ENCODE data around the gene CDK14.

The CDK14 gene

DNA sequence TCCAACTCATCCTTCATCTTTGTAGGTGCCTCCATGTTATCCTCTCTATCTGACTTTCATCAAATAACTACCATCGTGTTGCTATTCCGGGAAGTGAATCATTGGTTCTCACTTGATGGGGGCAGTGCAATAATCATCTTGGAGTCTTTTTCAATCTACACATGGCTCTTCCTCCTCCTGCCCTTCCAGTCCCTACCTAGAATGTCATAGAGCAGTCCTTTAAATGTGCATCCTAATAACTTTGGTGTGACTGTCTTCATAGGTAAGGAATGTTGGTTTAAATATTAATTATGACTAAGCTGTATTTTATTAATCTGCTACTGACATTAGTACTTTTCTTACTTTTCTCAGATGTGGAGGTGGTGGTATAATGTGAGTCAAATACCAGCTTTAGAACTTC lies 8.4 kb upstream of the CDK14 start:
- Mint-ChIP-seq H3K27ac (no peak overlapping the region), H3K36me3 (no peaks in the 10 kb centered on the region), H3K4me1 (no peaks in the 10 kb centered on the region), H3K9me3 (no peaks in the 10 kb centered on the region), H3K4me3 (no peak overlapping the region), H3K27me3 (peaks cover 4% of the 10 kb centered on the region)

DNA sequence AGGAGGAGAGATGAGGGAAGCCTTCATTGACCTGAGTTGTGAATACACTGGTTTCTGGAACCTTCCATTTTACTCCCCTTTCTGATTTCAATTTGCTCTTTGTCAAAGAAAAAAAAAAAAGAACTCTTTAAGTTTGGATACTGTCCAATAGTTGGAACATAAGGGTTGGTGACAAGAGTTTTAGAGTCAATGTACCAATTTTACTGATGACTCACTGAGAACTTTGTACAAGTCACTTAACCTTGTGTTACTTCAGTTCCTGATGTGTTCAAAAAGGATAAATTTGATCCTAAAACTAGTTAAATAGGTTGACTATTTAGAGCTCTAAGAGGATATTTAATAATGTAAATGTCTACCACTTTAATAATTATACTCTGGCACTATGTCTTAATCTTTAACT lies 4.1 kb upstream of the CDK14 start:
- Mint-ChIP-seq H3K9me3 (no peaks in the 10 kb centered on the region), H3K4me3 (no peak overlapping the region), H3K27ac (no peak overlapping the region), H3K36me3 (no peaks in the 10 kb centered on the region), H3K27me3 (peaks cover 24% of the 10 kb centered on the region), H3K4me1 (peaks cover 3% of the 10 kb centered on the region)

DNA sequence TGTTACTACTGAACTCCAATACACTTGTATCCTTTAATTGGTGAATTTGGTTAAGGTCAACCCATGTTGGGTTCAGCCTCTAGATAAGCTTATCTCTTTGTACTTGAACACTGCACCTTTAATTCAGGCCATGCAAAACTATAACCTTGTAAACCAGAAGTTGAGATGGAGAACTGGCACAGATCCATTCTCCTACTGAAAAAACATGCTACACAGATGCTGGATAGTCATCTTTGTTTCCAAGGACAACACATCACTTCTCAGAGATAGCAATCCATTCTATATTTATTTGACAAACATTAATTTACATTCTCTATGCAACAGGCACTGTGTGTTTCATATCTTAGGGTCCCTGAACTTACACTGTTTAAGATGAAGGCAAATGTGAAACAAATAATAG lies 2.9 kb upstream of the CDK14 start:
- Mint-ChIP-seq H3K27me3 (peaks cover 32% of the 10 kb centered on the region), H3K27ac (no peak overlapping the region), H3K36me3 (no peaks in the 10 kb centered on the region), H3K9me3 (no peaks in the 10 kb centered on the region), H3K4me3 (no peak overlapping the region), H3K4me1 (peaks cover 7% of the 10 kb centered on the region)

DNA sequence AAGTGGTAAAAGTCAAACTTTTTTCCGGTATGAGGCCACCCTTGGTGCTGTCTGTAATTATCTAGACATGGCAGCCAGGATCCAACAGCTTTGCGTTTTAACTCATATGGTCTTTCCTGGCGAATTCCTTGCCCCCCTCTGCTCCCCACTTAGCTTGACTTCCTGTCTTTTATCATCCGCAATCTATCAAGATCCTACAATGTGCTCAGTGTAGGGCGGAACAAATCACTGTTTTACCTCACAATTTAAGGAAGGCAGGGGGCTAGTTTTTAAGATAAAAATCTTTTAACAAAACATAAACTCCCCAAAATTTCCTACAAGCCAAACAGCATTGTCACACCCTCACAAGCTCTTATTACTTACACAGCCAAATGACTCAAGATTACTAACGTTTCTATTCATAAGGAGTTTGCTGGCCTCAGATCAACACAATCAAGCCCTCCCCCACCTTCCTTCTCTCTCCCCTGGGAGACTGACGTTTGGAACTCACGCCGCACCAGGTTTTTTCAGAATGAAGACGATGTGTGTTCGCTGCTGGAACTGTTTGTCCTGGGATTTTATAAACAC lies 1.3 kb upstream of the CDK14 start:
- H3K4me3 Mint-ChIP-seq: peak overlapping the region; percentile 6
- H3K36me3 Mint-ChIP-seq: no peaks in the 10 kb centered on the region
- peaks cover 39% of the 10 kb centered on the region for H3K27me3 Mint-ChIP-seq
- no peaks in the 10 kb centered on the region for H3K9me3 Mint-ChIP-seq
- peaks cover 7% of the 10 kb centered on the region for H3K4me1 Mint-ChIP-seq
- H3K27ac Mint-ChIP-seq: no peak overlapping the region

DNA sequence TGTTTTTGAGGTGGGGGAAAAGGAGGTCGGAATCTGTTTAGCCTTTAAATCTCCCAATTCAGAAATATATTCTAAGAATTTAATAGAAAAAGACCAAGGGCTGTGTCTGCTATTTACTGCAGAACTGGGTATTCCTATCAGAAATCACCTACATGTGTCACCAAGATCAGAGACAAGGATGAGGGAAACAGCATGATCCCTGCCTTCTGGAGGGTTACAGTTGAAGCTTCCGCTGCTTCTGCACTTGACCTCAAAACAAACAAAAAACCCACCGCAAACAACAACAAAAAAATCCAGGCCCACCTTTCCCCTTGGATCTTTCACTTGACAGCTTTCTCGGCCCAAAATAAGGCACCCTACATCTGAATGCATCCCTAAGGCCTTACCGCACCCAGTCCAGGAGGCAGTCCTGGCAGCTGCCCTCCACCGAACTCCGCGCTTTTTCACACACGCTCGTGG lies 750 bp upstream of the CDK14 start:
- H3K4me1 Mint-ChIP-seq: peaks cover 7% of the 10 kb centered on the region
- no peaks in the 10 kb centered on the region for H3K9me3 Mint-ChIP-seq
- no peak overlapping the region for H3K27ac Mint-ChIP-seq
- peaks cover 43% of the 10 kb centered on the region for H3K27me3 Mint-ChIP-seq
- H3K36me3 Mint-ChIP-seq: no peaks in the 10 kb centered on the region
- peak overlapping the region; percentile 72 for H3K4me3 Mint-ChIP-seq

DNA sequence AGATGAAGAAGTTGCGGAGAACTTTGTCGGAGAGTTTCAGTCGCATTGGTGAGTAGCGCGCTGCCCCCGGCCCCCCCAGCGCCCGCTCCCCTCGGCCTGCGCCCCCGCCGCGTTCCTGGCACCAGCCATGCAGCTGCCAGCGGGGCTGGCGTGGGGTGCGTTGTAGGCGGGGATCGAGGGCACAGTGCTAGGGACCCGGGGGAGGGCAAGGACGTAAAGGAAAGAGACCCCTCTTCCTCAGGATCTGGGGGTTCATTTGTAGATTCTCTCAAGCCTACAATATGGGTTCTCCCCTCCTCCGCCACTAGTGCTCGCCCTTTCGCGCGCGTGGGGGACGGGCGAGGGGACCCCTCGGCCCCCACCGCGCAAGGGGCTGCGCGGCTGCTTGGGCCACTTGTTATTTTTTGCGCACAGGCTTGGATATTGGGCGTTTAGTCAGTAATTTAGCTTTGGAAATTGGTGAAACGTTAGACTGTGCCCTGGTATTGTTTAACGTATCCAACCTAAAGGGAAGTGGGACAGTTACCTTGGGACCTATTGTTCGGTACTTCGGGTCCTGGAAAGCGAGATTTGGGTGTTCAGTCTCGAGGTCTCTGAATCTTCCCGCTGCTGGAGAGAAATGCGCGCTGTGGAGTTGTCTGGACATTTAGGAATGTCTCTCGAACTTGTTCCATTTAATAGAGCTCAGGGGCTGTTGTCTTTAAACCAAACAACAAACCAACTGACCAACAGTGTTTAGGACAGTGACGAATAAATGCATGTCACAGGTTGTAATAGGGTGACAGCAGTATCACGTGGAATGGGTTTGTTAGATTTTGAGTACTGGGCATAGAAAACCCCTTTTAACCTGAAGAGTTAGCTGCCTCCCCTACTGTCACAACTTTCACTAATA lies 796 bp downstream of the CDK14 start:
- H3K36me3 Mint-ChIP-seq: no peaks in the 10 kb centered on the region
- H3K4me1 Mint-ChIP-seq: peaks cover 7% of the 10 kb centered on the region
- H3K9me3 Mint-ChIP-seq: no peaks in the 10 kb centered on the region
- H3K27me3 Mint-ChIP-seq: peaks cover 46% of the 10 kb centered on the region
- peak overlapping the region; percentile 82 for H3K4me3 Mint-ChIP-seq
- H3K27ac Mint-ChIP-seq: no peak overlapping the region

DNA sequence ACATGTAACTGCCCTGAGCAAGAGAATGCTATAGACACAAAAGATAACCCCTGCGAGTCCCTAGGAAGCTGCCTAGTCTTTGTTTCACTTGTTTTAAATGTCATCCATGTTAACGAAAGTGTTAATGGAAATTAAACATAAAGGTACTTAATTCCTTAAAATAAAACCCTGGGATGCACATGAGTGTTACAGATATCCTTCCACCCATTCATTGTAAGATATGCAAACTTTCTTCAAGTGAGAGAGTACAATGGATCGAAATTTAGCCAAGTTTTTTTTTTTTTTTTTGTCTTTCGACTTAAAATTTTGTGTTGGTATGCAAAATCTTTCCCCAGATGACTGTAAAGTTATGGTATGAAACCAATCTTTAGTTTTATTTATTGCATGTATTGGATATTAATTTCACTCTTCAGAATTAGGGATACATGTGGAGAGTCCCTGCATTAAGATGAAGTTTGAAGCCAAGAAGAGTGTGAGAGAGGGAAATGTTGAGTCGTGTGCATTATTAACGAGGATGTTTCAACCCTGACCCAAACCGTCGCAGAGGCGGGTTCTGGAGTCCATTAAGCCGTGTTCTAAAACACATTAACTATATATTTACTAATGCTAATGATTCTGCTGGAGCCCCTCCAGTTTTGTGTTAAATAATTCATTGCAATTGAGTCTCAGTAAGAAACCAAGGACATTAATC lies 1.6 kb downstream of the CDK14 start:
- Mint-ChIP-seq H3K36me3 (no peaks in the 10 kb centered on the region), H3K9me3 (no peaks in the 10 kb centered on the region), H3K27me3 (peaks cover 46% of the 10 kb centered on the region), H3K4me3 (peak overlapping the region; percentile 56), H3K27ac (no peak overlapping the region), H3K4me1 (peaks cover 7% of the 10 kb centered on the region)

DNA sequence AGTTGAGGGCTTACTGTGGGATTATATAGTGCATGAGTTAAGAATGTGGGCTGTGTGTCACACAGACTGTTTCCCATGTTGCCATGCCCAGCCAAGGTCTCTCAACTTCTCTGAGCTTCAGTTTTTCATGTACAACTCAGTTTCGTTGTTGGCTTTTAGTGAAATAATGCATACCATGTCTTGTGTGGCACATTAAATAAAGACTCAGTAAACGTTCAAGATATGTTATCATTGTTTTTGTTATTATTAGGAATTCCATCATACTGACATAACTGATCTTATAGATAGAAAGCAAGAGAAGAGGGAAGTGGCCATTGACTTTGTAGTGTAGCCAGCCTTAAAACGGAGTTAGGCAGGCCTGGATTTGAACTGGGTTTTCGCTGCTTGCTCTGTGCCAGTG lies 2.9 kb downstream of the CDK14 start:
- Mint-ChIP-seq H3K36me3 (no peaks in the 10 kb centered on the region), H3K27ac (no peak overlapping the region), H3K9me3 (no peaks in the 10 kb centered on the region), H3K4me3 (no peak overlapping the region), H3K27me3 (peaks cover 43% of the 10 kb centered on the region), H3K4me1 (peaks cover 7% of the 10 kb centered on the region)

DNA sequence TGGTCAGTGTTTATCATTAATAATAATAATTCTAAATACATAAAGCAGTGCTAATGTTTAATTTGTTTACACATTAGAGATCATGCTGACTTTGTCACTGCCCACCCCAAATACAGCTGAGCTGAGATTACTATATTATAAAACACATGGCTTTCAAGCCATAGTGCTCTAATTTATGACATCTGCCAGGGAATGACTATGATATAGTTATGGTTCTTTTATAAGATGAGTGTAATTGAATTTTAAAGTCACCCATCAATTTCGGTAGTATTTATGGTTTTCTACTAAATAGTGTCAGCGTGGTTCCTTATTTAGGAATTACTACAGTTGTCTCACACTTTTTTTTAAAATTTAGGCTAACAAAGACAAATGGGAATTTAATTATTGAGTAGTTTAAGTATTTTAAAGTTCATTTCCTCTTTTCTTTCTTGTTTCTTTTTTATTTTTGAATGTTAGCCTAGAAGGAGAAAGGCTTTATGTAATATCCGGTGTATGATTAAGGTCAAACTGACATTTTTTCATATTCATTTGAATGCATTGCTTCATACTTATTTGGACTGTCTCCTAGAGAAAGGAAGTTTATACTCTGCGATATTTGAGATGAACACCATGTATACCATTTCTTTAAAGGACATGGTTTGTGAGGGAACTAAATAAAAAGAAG lies 3.9 kb downstream of the CDK14 start:
- H3K36me3 Mint-ChIP-seq: no peaks in the 10 kb centered on the region
- H3K9me3 Mint-ChIP-seq: no peaks in the 10 kb centered on the region
- peaks cover 38% of the 10 kb centered on the region for H3K27me3 Mint-ChIP-seq
- H3K4me1 Mint-ChIP-seq: peaks cover 5% of the 10 kb centered on the region
- H3K27ac Mint-ChIP-seq: no peak overlapping the region
- H3K4me3 Mint-ChIP-seq: no peak overlapping the region

DNA sequence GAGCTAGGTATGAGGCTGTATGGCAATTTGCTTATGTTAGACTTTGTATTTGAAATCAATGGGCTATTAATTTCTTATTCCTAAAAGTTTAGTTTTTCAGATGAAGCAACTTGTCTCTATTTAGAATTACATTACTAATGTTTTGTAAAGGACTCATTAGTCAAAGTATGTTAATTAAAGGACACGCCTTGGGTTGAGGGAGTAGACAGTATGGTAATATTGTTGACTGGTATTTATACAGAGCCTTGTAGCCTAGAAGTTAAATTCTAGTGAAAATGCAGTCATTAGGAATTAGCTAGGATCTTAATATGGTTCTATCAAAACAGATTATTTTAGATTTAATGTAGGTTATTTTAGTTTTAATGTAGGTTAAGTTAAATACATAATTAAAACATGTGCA lies 6.2 kb downstream of the CDK14 start:
- no peak overlapping the region for H3K4me3 Mint-ChIP-seq
- H3K36me3 Mint-ChIP-seq: no peaks in the 10 kb centered on the region
- peaks cover 28% of the 10 kb centered on the region for H3K27me3 Mint-ChIP-seq
- H3K9me3 Mint-ChIP-seq: no peaks in the 10 kb centered on the region
- H3K27ac Mint-ChIP-seq: no peak overlapping the region
- peaks cover 4% of the 10 kb centered on the region for H3K4me1 Mint-ChIP-seq

DNA sequence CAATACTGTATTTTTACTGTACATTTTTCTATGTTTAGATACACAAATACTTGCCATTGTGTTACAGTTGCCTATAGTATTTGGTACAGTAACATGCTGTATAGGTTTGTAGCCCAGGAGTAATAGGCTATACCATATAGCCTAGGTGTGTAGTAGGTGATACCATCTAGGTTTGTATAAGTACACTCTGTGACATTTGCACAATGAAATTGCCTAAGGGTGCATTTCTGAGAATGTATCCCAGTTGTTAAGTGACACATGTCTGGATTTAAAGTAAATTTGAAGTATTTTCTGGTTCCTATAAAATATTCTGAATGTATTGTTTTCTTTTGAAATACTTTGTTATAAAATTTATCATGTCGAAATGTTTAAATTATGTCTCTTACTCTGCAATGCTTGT lies 7.2 kb downstream of the CDK14 start:
- H3K27me3 Mint-ChIP-seq: peaks cover 18% of the 10 kb centered on the region
- H3K36me3 Mint-ChIP-seq: no peaks in the 10 kb centered on the region
- no peak overlapping the region for H3K27ac Mint-ChIP-seq
- H3K4me3 Mint-ChIP-seq: no peak overlapping the region
- H3K4me1 Mint-ChIP-seq: no peaks in the 10 kb centered on the region
- no peaks in the 10 kb centered on the region for H3K9me3 Mint-ChIP-seq

DNA sequence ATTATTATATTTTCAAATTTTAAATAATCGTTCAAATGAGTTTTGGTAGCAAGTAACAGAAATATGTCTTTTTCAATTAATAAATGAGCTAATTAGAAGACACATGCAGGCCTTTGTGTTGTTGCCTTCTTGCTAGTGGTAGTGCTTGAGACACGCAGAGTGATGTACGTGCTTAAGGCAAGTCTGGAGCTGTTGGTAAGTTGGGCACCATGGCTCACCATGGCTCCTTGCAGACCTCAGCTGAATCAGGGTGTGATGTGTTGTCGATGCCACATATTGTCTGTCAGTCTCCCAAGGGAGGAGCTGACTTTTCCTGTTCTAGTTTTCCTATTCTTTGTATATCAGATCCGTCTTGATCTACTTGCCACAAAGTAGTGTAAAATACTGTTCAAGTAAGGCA lies 8.3 kb downstream of the CDK14 start:
- H3K27ac Mint-ChIP-seq: no peak overlapping the region
- peaks cover 14% of the 10 kb centered on the region for H3K27me3 Mint-ChIP-seq
- no peaks in the 10 kb centered on the region for H3K36me3 Mint-ChIP-seq
- no peaks in the 10 kb centered on the region for H3K9me3 Mint-ChIP-seq
- H3K4me3 Mint-ChIP-seq: no peak overlapping the region
- no peaks in the 10 kb centered on the region for H3K4me1 Mint-ChIP-seq

DNA sequence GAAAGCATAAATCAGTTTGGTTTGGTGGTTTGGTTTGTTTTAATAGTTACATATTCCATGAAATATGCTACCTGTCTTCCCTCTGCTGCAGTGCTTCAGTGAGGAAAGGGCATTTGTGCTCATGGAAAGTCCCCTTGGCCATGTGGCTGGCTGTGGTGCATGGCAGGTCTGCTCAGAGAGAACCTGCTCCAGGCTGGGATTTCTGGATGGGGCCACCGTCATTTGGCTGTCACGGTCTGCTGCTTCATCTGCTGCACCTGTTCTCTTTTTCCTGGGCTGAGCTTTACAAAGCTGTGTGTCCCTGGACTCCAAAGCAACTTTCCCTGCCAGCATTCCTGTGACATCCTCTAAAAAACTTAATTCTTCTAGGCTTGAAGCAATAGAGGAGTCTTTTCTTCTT lies 8.9 kb downstream of the CDK14 start:
- Mint-ChIP-seq H3K36me3 (no peaks in the 10 kb centered on the region), H3K27ac (peak overlapping the region; percentile 53), H3K4me1 (no peaks in the 10 kb centered on the region), H3K27me3 (peaks cover 11% of the 10 kb centered on the region), H3K4me3 (no peak overlapping the region), H3K9me3 (no peaks in the 10 kb centered on the region)

DNA sequence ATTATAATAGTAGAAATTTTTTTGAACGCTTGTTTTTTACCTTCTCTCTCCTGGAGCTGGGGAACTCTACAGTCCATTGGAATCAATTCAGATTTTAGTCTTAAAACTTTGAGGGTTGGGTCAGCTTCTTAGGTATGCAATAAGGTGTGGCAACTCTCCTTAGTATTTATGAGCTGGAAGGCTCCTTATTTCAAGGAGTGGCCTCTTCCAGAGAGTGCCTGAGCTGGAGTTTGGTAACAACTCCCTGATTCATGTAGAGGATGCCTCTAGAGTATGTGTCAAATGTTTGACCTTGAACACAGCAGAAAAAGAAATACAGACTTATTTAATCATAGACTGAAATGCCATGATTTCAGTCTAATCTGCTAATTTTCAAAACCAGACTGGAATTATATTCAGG lies 11.1 kb downstream of the CDK14 start:
- H3K36me3 Mint-ChIP-seq: no peaks in the 10 kb centered on the region
- no peaks in the 10 kb centered on the region for H3K4me1 Mint-ChIP-seq
- no peak overlapping the region for H3K27ac Mint-ChIP-seq
- H3K4me3 Mint-ChIP-seq: no peak overlapping the region
- no peaks in the 10 kb centered on the region for H3K9me3 Mint-ChIP-seq
- peaks cover 4% of the 10 kb centered on the region for H3K27me3 Mint-ChIP-seq

DNA sequence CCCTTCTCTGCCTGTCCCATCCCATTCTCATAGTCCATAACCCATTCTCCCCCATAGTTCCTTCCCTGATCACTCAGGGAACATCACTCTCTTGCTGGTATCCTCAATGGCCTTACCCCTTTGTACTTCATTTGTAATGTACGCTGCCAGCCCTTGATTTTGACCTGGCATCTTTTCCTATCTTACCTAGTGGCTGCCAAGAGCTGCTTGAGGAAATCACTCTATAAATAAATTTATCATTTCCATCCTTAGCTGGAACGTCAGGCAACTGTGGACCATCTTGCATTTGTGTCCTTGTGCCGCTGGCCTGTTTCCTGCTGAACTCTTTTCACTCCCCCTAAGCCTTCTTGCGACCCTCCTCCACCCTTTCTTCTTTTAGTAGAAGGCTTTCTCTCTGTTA lies 14.0 kb downstream of the CDK14 start:
- H3K27me3 Mint-ChIP-seq: peaks cover 4% of the 10 kb centered on the region
- peaks cover 3% of the 10 kb centered on the region for H3K4me1 Mint-ChIP-seq
- no peaks in the 10 kb centered on the region for H3K36me3 Mint-ChIP-seq
- H3K4me3 Mint-ChIP-seq: no peak overlapping the region
- no peaks in the 10 kb centered on the region for H3K9me3 Mint-ChIP-seq
- no peak overlapping the region for H3K27ac Mint-ChIP-seq

DNA sequence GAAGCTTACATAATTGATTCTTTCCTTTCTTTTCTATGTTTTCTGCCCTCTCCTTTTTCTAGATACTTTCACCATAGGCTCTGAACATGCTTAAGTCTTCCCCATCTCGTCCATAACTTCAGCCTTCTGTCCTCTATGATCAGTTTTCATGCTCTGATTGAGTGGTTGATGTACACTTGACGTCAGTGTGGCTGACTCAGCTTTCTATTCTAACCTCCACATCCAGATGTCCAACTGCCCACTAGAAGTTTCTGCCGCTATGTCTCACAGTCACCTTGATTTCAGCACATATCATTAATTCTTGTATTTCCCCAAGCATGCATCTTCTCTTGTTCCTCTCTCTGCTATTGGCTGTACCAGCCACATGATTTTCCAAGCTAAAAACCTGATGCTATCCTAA lies 15.0 kb downstream of the CDK14 start:
- Mint-ChIP-seq H3K27me3 (peaks cover 2% of the 10 kb centered on the region), H3K4me3 (no peak overlapping the region), H3K27ac (no peak overlapping the region), H3K36me3 (no peaks in the 10 kb centered on the region), H3K9me3 (no peaks in the 10 kb centered on the region), H3K4me1 (peaks cover 3% of the 10 kb centered on the region)
